Gastroesophageal sphincter (tissue), 4 donors: Measurements from ENCODE around the gene SLIT3. TPM values are rescaled to one million over a fixed set of nuclear protein-coding genes. Genes with fewer than 3 reads are reported as not detected.

ENCODE experiments used
- ATAC-seq: fragments of 150-250 bp; one replicate; pipeline ENCODE4 v1.9.1; 2016; ENCODE audit warnings: mild to moderate bottlenecking, moderate library complexity
- H3K27ac ChIP-seq, 4 donors: fragments of 200-600 bp; sonication (generic) in 3 of 4; 1 replicate in 3 of 4; 2 replicates in 1 of 4; pipeline ENCODE4 v1.5.1; 2016 to 2019
- H3K27me3 ChIP-seq: fragments of 200-600 bp; sonication (generic); one replicate; pipeline ENCODE4 v1.5.1; 2019
- H3K36me3 ChIP-seq, 2 donors: fragments of 200-600 bp; sonication (generic); one replicate each; pipeline ENCODE4 v1.5.1; 2019; ENCODE audit warnings: control low read depth in 1 of 2
- H3K4me1 ChIP-seq, 3 donors: fragments of 200-600 bp; sonication (generic); 1 replicate in 2 of 3; 2 replicates in 1 of 3; pipeline ENCODE4 v1.5.1; 2016 to 2019; ENCODE audit warnings: control low read depth in 2 of 3
- H3K4me3 ChIP-seq, 2 donors: fragments of 200-600 bp; sonication (generic); one replicate each; pipeline ENCODE4 v1.5.1; 2019; ENCODE audit warnings: mild to moderate bottlenecking in 1 of 2, moderate library complexity in 1 of 2
- H3K9me3 ChIP-seq, 3 donors: fragments of 200-600 bp; sonication (generic); one replicate each; pipeline ENCODE4 v1.5.1; 2017 to 2019; ENCODE audit warnings: control low read depth in 2 of 3
- EP300 ChIP-seq: sonication (generic); formaldehyde crosslinking; IDR thresholded peaks from one replicate; pipeline ENCODE4 v1.6.1; 2017; ENCODE audit warnings: antibody characterized with exemption, mild to moderate bottlenecking
- POLR2A ChIP-seq, 2 donors: fragments of 450-650 bp; IDR thresholded peaks; one replicate each; pipeline ENCODE4 v1.6.1; 2017; ENCODE audit warnings: antibody characterized with exemption in 2 of 2, mild to moderate bottlenecking in 2 of 2, moderate library complexity in 1 of 2
- POLR2AphosphoS5 ChIP-seq: sonication (generic); formaldehyde crosslinking; IDR thresholded peaks from one replicate; pipeline ENCODE4 v1.6.1; 2017; ENCODE audit warnings: antibody characterized with exemption
- WGBS, 2 donors: methylation state at CpG; one replicate each; pipeline ENCODE4 v1.1.5; 2018; ENCODE audit warnings: low coverage in 1 of 2; 5-methylcytosine and 5-hydroxymethylcytosine counted together
- total RNA-seq, 4 donors: library from RNA; depleted of rRNA; stranded (reverse); fragments of >200 nt; gene quantifications; one replicate each; pipeline ENCODE4 v1.1.0, GENCODE V29; 2016
- TF ChIP-seq, protein P1 (sequence below), 4 experiments: fragments of 200-600 bp in 2 of 4; fragments of 450-650 bp in 2 of 4; sonication (generic) in 1 of 4; IDR thresholded peaks; one replicate each; pipeline ENCODE4 v1.5.1; 2017 to 2019; ENCODE audit warnings: antibody characterized with exemption in 4 of 4, mild to moderate bottlenecking in 2 of 4, moderate library complexity in 2 of 4

The SLIT3 gene
- total RNA-seq, 4 donors from 2014 or later: 29.6 to 76.3 (median 31.1) TPM

DNA sequence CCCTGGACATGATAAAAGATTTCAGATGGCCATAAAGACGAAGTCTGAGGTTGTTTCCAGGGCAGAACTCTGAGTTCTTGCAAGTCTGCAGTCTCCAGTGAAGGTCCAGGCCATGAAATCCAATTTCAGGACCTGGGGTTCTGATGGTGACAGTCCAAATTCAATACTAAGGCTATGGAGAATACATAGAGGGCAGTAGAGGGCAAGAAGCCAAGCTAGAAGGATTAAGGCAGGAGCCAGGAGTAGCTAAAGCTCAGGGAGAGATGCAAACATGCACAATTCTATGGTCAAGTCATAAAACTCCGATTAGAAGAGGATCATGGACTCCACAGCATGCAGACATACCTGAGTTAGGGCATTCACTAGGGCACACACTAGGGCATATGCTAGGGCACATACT, 11.4 kb downstream of the SLIT3 start:
- Histone ChIP-seq H3K36me3 (no peaks in the 10 kb centered on the region), H3K27ac (peak overlapping the region in 3 of 4 donors; percentile 64 to 82 (median 78)), H3K4me3 (no peak overlapping the region), H3K4me1 (peaks cover 23 to 58% (median 34%) of the 10 kb centered on the region in 3 donors), H3K27me3 (no peaks in the 10 kb centered on the region), H3K9me3 (peaks cover 0 to 10% (median 0%) of the 10 kb centered on the region in 3 donors)
- WGBS, 2 donors: 60 to 63% methylated on average over 1 to 2 of the region's 2 CpGs
- ATAC-seq: no peak
- TF ChIP-seq POLR2A (IDR thresholded peaks at IDR 0.05) (no peak), EP300 (no peak), POLR2AphosphoS5 (no peak)
- TF ChIP-seq, protein P1, sequence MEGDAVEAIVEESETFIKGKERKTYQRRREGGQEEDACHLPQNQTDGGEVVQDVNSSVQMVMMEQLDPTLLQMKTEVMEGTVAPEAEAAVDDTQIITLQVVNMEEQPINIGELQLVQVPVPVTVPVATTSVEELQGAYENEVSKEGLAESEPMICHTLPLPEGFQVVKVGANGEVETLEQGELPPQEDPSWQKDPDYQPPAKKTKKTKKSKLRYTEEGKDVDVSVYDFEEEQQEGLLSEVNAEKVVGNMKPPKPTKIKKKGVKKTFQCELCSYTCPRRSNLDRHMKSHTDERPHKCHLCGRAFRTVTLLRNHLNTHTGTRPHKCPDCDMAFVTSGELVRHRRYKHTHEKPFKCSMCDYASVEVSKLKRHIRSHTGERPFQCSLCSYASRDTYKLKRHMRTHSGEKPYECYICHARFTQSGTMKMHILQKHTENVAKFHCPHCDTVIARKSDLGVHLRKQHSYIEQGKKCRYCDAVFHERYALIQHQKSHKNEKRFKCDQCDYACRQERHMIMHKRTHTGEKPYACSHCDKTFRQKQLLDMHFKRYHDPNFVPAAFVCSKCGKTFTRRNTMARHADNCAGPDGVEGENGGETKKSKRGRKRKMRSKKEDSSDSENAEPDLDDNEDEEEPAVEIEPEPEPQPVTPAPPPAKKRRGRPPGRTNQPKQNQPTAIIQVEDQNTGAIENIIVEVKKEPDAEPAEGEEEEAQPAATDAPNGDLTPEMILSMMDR (IDR thresholded peaks at IDR 0.05): no peak

DNA sequence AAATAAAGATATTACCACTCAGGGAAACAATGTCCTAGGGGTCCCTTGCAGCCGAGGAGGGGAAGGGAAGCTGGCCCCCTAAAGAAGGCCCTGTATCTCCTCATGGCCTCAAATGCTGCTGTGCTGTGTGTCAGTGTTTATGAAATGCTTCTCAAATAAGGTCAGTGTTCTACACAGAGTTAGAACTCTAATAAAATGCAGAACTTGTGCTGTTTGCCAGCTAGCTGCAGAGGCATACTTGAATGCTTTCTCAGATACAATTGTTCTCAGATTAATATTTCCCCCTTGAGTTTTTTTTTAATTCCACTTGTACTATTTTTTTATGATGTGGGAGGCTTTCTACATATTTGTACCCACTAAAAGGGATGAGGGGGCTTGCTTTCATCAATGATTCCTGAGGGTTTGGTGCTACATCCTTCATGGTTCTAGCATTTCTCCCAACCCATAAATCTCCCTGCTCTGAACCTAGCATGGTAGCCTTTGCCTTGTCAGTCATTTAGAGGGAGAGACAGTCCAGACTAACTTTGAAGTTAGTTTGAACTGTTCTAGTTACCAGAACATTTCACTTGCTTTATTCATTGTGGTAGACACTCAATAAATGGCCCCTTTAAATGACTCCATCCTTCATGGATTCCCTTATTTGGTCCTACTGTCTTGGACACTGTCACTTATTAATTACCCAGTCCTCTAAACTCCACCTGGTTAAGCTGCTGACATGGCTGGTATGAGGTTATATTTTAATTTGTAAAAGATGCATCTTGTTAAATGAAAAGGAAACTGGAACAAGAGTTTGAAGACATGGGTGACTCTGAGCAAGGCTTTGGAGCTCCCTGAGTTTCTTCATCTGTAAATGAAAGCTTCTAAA, 12.6 kb downstream of the SLIT3 start:
- no peak for ATAC-seq
- H3K4me3 ChIP-seq: no peak overlapping the region
- TF ChIP-seq, protein P1 (IDR thresholded peaks at IDR 0.05): no peak
- no peak for TF ChIP-seq POLR2A (IDR thresholded peaks at IDR 0.05)
- TF ChIP-seq POLR2AphosphoS5: no peak
- TF ChIP-seq EP300: no peak
- H3K36me3 ChIP-seq: no peaks in the 10 kb centered on the region
- H3K27ac ChIP-seq: peak overlapping the region; percentile 35 to 82 (median 71)
- H3K27me3 ChIP-seq: no peaks in the 10 kb centered on the region
- H3K9me3 ChIP-seq: peaks cover 0 to 10% (median 0%) of the 10 kb centered on the region in 3 donors
- 10% methylated on average over 1 of the region's 1 CpG; no CpG with 5 or more reads in 1 of the 2 donors for WGBS, 2 donors
- peaks cover 23 to 50% (median 34%) of the 10 kb centered on the region in 3 donors for H3K4me1 ChIP-seq

DNA sequence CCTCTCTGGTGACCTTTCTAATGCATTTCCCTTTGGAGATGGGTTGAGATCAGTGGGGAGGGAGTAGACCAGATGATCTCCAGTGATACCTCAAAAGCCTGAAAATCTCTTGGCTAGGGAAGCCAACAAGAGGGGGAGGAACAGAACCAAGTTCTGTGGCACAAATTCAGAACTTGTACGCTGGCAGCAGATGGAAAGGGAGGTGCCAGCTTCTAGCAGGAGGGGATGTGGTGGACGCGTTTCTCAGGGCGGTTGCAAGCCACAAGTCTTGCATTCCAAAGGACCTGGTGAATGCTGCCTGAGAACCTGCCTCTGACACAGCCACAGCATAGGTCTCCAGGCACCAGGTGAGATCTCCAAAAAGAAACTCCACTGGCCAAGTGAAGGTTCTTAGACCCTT, 13.4 kb downstream of the SLIT3 start:
- Histone ChIP-seq H3K4me1 (peaks cover 23 to 50% (median 34%) of the 10 kb centered on the region in 3 donors), H3K27ac (peak overlapping the region; percentile 35 to 82 (median 71)), H3K36me3 (no peaks in the 10 kb centered on the region), H3K4me3 (no peak overlapping the region), H3K9me3 (peaks cover 0 to 10% (median 0%) of the 10 kb centered on the region in 3 donors), H3K27me3 (no peaks in the 10 kb centered on the region)
- TF ChIP-seq POLR2A (IDR thresholded peaks at IDR 0.05) (no peak), EP300 (no peak), POLR2AphosphoS5 (no peak)
- TF ChIP-seq, protein P1 (IDR thresholded peaks at IDR 0.05): no peak
- no peak for ATAC-seq
- WGBS, 2 donors: 20 to 56% methylated on average over 1 to 4 of the region's 4 CpGs

DNA sequence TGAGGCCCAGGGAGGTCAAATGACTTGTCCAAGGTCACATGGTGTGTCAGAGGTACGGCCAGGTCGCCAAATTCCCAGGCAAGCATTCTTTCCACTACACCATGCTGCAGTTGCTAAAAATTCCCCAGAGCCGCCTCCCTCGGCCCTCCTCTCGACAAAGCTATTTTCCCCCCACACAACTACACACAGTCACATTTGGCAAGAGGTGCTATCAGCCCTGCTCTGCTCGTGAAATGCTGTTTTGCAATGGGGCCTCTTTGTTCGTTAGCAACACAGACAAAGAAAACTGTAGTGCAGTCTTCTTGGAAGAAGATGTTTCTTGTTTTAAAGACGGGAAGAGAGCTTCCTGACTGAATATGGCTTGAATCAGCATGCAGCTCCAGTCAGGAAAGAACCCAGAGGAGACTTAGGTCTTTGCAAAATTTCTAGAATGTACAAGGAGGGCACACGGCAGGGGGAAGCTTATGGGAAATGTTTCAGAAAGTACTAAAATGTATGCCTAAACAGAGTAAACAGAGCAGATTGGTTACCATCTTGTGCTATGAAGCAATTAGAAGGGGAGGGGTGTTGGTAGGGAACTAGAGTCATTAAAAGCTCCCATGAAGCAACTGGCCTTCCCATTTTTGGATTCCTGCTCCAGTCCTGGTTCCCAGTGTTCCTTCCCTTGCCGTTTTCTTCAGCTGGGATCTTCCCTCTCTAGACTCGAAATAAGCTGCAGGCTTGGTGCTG, 14.2 kb downstream of the SLIT3 start:
- Histone ChIP-seq H3K4me1 (peaks cover 23 to 58% (median 34%) of the 10 kb centered on the region in 3 donors), H3K36me3 (no peaks in the 10 kb centered on the region), H3K4me3 (no peak overlapping the region), H3K27me3 (no peaks in the 10 kb centered on the region), H3K9me3 (peaks cover 0 to 10% (median 0%) of the 10 kb centered on the region in 3 donors), H3K27ac (peak overlapping the region; percentile 35 to 82 (median 71))
- 25 to 28% methylated on average over 7 to 11 of the region's 11 CpGs for WGBS, 2 donors
- ATAC-seq: peak; percentile 51
- TF ChIP-seq POLR2AphosphoS5 (no peak), EP300 (no peak)
- TF ChIP-seq, protein P1 (IDR thresholded peaks at IDR 0.05): no peak
